Ishikawa (cell line): ENCODE data around the gene CARMIL1.

ENCODE experiments used
- CEBPB ChIP-seq: IDR thresholded peaks from 2 replicates; pipeline ENCODE4 v1.6.1; 2012
- CREB1 ChIP-seq: IDR thresholded peaks from 2 replicates; pipeline ENCODE4 v1.6.1; 2012; ENCODE audit warnings: low read depth
- EGR1 ChIP-seq: IDR thresholded peaks from 2 replicates; pipeline ENCODE4 v1.6.1; 2012
- EP300 ChIP-seq: IDR thresholded peaks from 2 replicates; pipeline ENCODE4 v1.6.1; 2012; ENCODE audit warnings: borderline replicate concordance
- FOXM1 ChIP-seq: IDR thresholded peaks from 2 replicates; pipeline ENCODE4 v1.6.1; 2012; ENCODE audit warnings: low read depth, borderline replicate concordance
- MAX ChIP-seq: IDR thresholded peaks from 2 replicates; pipeline ENCODE4 v1.6.1; 2012
- NFIC ChIP-seq: IDR thresholded peaks from 2 replicates; pipeline ENCODE4 v1.6.1; 2012
- RAD21 ChIP-seq: IDR thresholded peaks from 2 replicates; pipeline ENCODE4 v1.6.1; 2012; ENCODE audit warnings: low read depth
- REST ChIP-seq: IDR thresholded peaks from 2 replicates; pipeline ENCODE4 v1.6.1; 2012; ENCODE audit warnings: low read depth, mild to moderate bottlenecking
- TAF1 ChIP-seq: IDR thresholded peaks from 2 replicates; pipeline ENCODE4 v1.6.1; 2012; ENCODE audit warnings: low read depth, mild to moderate bottlenecking
- TCF12 ChIP-seq: IDR thresholded peaks from 2 replicates; pipeline ENCODE4 v1.6.1; 2012; ENCODE audit warnings: low read depth
- TEAD4 ChIP-seq: IDR thresholded peaks from 2 replicates; pipeline ENCODE4 v1.6.1; 2012
- USF1 ChIP-seq: IDR thresholded peaks from 2 replicates; pipeline ENCODE4 v1.6.1; 2012
- YY1 ChIP-seq: IDR thresholded peaks from 2 replicates; pipeline ENCODE4 v1.6.1; 2012; ENCODE audit warnings: low read depth
- ZBTB7A ChIP-seq: IDR thresholded peaks from 2 replicates; pipeline ENCODE4 v1.6.1; 2012; ENCODE audit warnings: low read depth

The CARMIL1 gene

GRCh38 chr6:25311331-25311840 lies 32.2 kb downstream of the CARMIL1 start:
- TF ChIP-seq TEAD4 (no peak), USF1 (no peak), NFIC (no peak), CEBPB (no peak), RAD21 (no peak), EGR1 (no peak), ZBTB7A (no peak), CREB1 (no peak), YY1 (no peak), TAF1 (no peak), TCF12 (no peak)

- TF ChIP-seq MAX (no peak), USF1 (no peak), YY1 (no peak), RAD21 (no peak), NFIC (no peak), CEBPB (peak; percentile 65)
These were observed 33.0 kb downstream of the CARMIL1 start for GRCh38 chr6:25312034-25312620.

GRCh38 chr6:25312703-25313102 lies 33.5 kb downstream of the CARMIL1 start:
- TF ChIP-seq FOXM1 (no peak), TEAD4 (no peak), REST (no peak), ZBTB7A (no peak), CREB1 (no peak), USF1 (no peak), EP300 (no peak)

- TF ChIP-seq ZBTB7A (no peak), REST (no peak), TEAD4 (no peak)
These were observed 35.5 kb downstream of the CARMIL1 start for GRCh38 chr6:25314509-25315175.

GRCh38 chr6:25315194-25316177 lies 36.3 kb downstream of the CARMIL1 start:
- TF ChIP-seq TAF1 (no peak), TEAD4 (no peak), FOXM1 (no peak), RAD21 (no peak), EP300 (no peak), CREB1 (no peak), REST (no peak), USF1 (no peak), ZBTB7A (no peak), CEBPB (no peak)
